IMR-90 (cell line): Measurements from ENCODE around the gene ARL4A. TPM values are rescaled to one million over a fixed set of nuclear protein-coding genes. Genes with fewer than 3 reads are reported as not detected.

ENCODE experiments used
- ATAC-seq: fragments of 200-7000 bp; cut with Tn5 transposase; 2 replicates; pipeline ENCODE4 v1.9.1; 2020; ENCODE audit warnings: low read depth, mild to moderate bottlenecking, moderate library complexity
- BruUV-seq: library from RNA; stranded (reverse); fragments of 400-500 nt; replicated peaks from 2 replicates; lab custom pipeline; 2021; lab: Mats Ljungman, UMichigan
- CTCF ChIA-PET: fragments of 300-600 bp; formaldehyde crosslinking; extraction: SDS; loops from one replicate; lab custom pipeline; 2021; ENCODE audit warnings: antibody characterized with exemption; lab: Yijun Ruan, JAX
- POLR2A ChIA-PET: fragments of 300-600 bp; sonication (Branson Sonifier 250); formaldehyde crosslinking; loops from one replicate; lab custom pipeline; 2022; ENCODE audit warnings: antibody characterized with exemption; ENCODE audit not compliant: unreplicated experiment; lab: Charles Lee
- DNase-seq: peaks from one replicate; pipeline ENCODE4 v3.0.0; 2013
- H2AFZ ChIP-seq: replicated peaks from 2 replicates; pipeline ENCODE3; 2013; ENCODE audit warnings: low read length, mild to moderate bottlenecking; ENCODE audit not compliant: poor library complexity
- H2AK5ac ChIP-seq: 2 replicates; pipeline ENCODE4 v1.6.1; 2013; ENCODE audit warnings: low read depth, low read length, inconsistent platforms
- H2AK9ac ChIP-seq: replicated peaks from 2 replicates; pipeline ENCODE3; 2013; ENCODE audit warnings: mild to moderate bottlenecking, low read depth, low read length, moderate library complexity; ENCODE audit not compliant: poor library complexity
- H2BK120ac ChIP-seq: 2 replicates; pipeline ENCODE4 v1.6.1; 2013; ENCODE audit warnings: low read depth, low read length, inconsistent platforms
- H2BK15ac ChIP-seq: 3 replicates; pipeline ENCODE4 v1.6.1; 2013; ENCODE audit warnings: low read depth, low read length, inconsistent platforms
- H2BK20ac ChIP-seq: 2 replicates; pipeline ENCODE4 v1.6.1; 2013; ENCODE audit warnings: low read depth, mild to moderate bottlenecking, inconsistent platforms, low read length, moderate library complexity
- H2BK5ac ChIP-seq: 2 replicates; pipeline ENCODE4 v1.6.1; 2013; ENCODE audit warnings: mild to moderate bottlenecking, low read depth, low read length, inconsistent platforms; ENCODE audit not compliant: poor library complexity, severe bottlenecking
- H3K14ac ChIP-seq: replicated peaks from 2 replicates; pipeline ENCODE4 v1.6.1; 2013; ENCODE audit warnings: low read depth, low read length, inconsistent platforms
- H3K18ac ChIP-seq: 2 replicates; pipeline ENCODE4 v1.6.1; 2013; ENCODE audit warnings: low read depth, low read length, control low read depth
- H3K23ac ChIP-seq: 2 replicates; pipeline ENCODE4 v1.6.1; 2013; ENCODE audit warnings: low read depth, low read length, inconsistent platforms
- H3K27ac ChIP-seq: 2 replicates; pipeline ENCODE4 v1.5.1; 2013; ENCODE audit warnings: mild to moderate bottlenecking, control low read depth, low read length; ENCODE audit not compliant: insufficient read depth
- H3K27me3 ChIP-seq: 2 replicates; pipeline ENCODE4 v1.6.1; 2013; ENCODE audit warnings: low read length; ENCODE audit not compliant: control insufficient read depth, insufficient read depth
- H3K36me3 ChIP-seq: 2 replicates; pipeline ENCODE4 v1.6.1; 2013; ENCODE audit warnings: low read length, mixed read lengths; ENCODE audit not compliant: control insufficient read depth, insufficient read depth
- H3K4ac ChIP-seq: 2 replicates; pipeline ENCODE4 v1.6.1; 2013; ENCODE audit warnings: low read depth, low read length, inconsistent platforms
- H3K4me1 ChIP-seq: 2 replicates; pipeline ENCODE4 v1.6.1; 2013; ENCODE audit warnings: low read length, mixed read lengths; ENCODE audit not compliant: control insufficient read depth, insufficient read depth
- H3K4me2 ChIP-seq: 2 replicates; pipeline ENCODE4 v1.6.1; 2013; ENCODE audit warnings: low read depth, mild to moderate bottlenecking, control low read depth, low read length, moderate library complexity
- H3K4me3 ChIP-seq: 2 replicates; pipeline ENCODE4 v1.5.1; 2013; ENCODE audit warnings: low read depth, mild to moderate bottlenecking, control low read depth, low read length, moderate library complexity; ENCODE audit not compliant: insufficient read depth
- H3K56ac ChIP-seq: 2 replicates; pipeline ENCODE4 v1.6.1; 2013; ENCODE audit warnings: low read length, inconsistent platforms; ENCODE audit not compliant: insufficient read depth; ENCODE audit errors: extremely low read depth
- H3K79me1 ChIP-seq, 2 experiments: 2 replicates each; pipeline ENCODE4 v1.6.1; 2013; ENCODE audit warnings: low read length in 2 of 2, inconsistent platforms in 1 of 2, low read depth in 1 of 2
- H3K9ac ChIP-seq: 2 replicates; pipeline ENCODE4 v1.6.1; 2013; ENCODE audit warnings: low read depth, low read length, control low read depth
- H3K9me1 ChIP-seq: 2 replicates; pipeline ENCODE4 v1.6.1; 2013; ENCODE audit warnings: low read length, inconsistent platforms; ENCODE audit not compliant: insufficient read depth
- H3K9me3 ChIP-seq: 2 replicates; pipeline ENCODE4 v1.6.1; 2013; ENCODE audit warnings: low read length; ENCODE audit not compliant: control insufficient read depth, insufficient read depth
- H4K20me1 ChIP-seq: 2 replicates; pipeline ENCODE4 v1.6.1; 2013; ENCODE audit warnings: low read length, inconsistent platforms; ENCODE audit not compliant: insufficient read depth
- H4K5ac ChIP-seq: 2 replicates; pipeline ENCODE4 v1.6.1; 2013; ENCODE audit warnings: mild to moderate bottlenecking, low read depth, low read length, control low read depth
- H4K8ac ChIP-seq, 2 experiments: 2 replicates each; pipeline ENCODE4 v1.6.1; 2013; ENCODE audit warnings: low read depth in 2 of 2, low read length in 2 of 2, control low read depth in 1 of 2, inconsistent platforms in 1 of 2
- H4K91ac ChIP-seq: 2 replicates; pipeline ENCODE4 v1.6.1; 2013; ENCODE audit warnings: low read depth, low read length, inconsistent platforms; ENCODE audit not compliant: insufficient read depth
- BHLHE40 ChIP-seq: fragments of 150-350 bp; IDR thresholded peaks from 2 replicates; pipeline ENCODE4 v1.6.1; 2016; ENCODE audit warnings: mild to moderate bottlenecking, low read depth, low read length
- CHD1 ChIP-seq: IDR thresholded peaks from 2 replicates; pipeline ENCODE4 v1.6.1; 2012; ENCODE audit warnings: low read depth, low read length, improper control_type of control experiment
- CTCF ChIP-seq: conservative IDR thresholded peaks from 2 replicates; pipeline ENCODE4 v1.5.1; 2012; ENCODE audit warnings: mild to moderate bottlenecking, low read depth, low read length, improper control_type of control experiment
- FOS ChIP-seq: fragments of 150-350 bp; IDR thresholded peaks from 2 replicates; pipeline ENCODE4 v1.6.1; 2016; ENCODE audit warnings: low read depth, low read length
- MAFK ChIP-seq: IDR thresholded peaks from 2 replicates; pipeline ENCODE4 v1.6.1; 2012; ENCODE audit warnings: low read depth, low read length, improper control_type of control experiment
- MXI1 ChIP-seq: IDR thresholded peaks from 2 replicates; pipeline ENCODE4 v1.6.1; 2012; ENCODE audit warnings: low read depth, mild to moderate bottlenecking, low read length, moderate library complexity, borderline replicate concordance
- NFE2L2 ChIP-seq: fragments of 150-350 bp; IDR thresholded peaks from 2 replicates; pipeline ENCODE4 v1.6.1; 2016; ENCODE audit warnings: low read depth, mild to moderate bottlenecking, low read length
- RAD21 ChIP-seq: IDR thresholded peaks from 2 replicates; pipeline ENCODE4 v1.6.1; 2012; ENCODE audit warnings: low read length, improper control_type of control experiment
- WGBS, 2 experiments: methylation state at CpG; one replicate each; pipeline versions ENCODE4 v1.1.5 to v1.1.7; 2013; ENCODE audit warnings: missing lambda C conversion rate in 2 of 2; ENCODE audit not compliant: insufficient read length in 1 of 2; ENCODE audit errors: extremely low coverage in 2 of 2; 5-methylcytosine and 5-hydroxymethylcytosine counted together
- dilution Hi-C: fragments of 300-500 bp; cut with HindIII; formaldehyde crosslinking; loops from one replicate; pipeline ENCODE4 v1.14.3; 2018; ENCODE audit warnings: low sequenced_read_pairs; ENCODE audit not compliant: unreplicated experiment
- in situ Hi-C: fragments of 300-500 bp; cut with MboI; formaldehyde crosslinking; loops from 3 replicates; pipeline ENCODE4 v1.14.3; 2019; ENCODE audit warnings: low sequenced_read_pairs, inconsistent platforms, mixed read lengths
- intact Hi-C: fragments of 100-400 bp; cut with micrococcal nuclease; formaldehyde crosslinking; loops from 2 replicates; pipeline ENCODE4 v1.10.0; 2022
- polyA plus RNA-seq, 3 experiments: library from polyadenylated mRNA; depleted of rRNA; stranded (reverse); fragments of >200 nt; gene quantifications; 2 replicates each; pipeline ENCODE4 v1.2.3, GENCODE V29; 2012; ENCODE audit warnings: low replicate concordance in 1 of 3
- total RNA-seq: library from RNA; depleted of rRNA; stranded (reverse); fragments of >200 nt; gene quantifications from 2 replicates; pipeline ENCODE4 v1.2.3, GENCODE V29; 2012

Gene ARL4A
- total and polyA plus RNA-seq, 2 of the 4 experiments (the other 2 are of a cell fraction): 13.7 to 22.4 TPM

GRCh38 chr7:12737373-12737772 is 49.9 kb downstream of the ARL4A start:
- intact Hi-C loops: no loop called here
- Histone ChIP-seq H3K56ac (no peak overlapping the region), H2AK5ac (peak overlapping the region; percentile 43; the same call in 1 of the 2 replicates), H3K4me2 (no peak overlapping the region), H2BK15ac (no peak overlapping the region), H3K9me1 (no peaks in the 10 kb centered on the region), H3K4me1 (no peaks in the 10 kb centered on the region), H4K5ac (no peak overlapping the region), H3K4me3 (no peak overlapping the region), H4K20me1 (no peaks in the 10 kb centered on the region), H2AFZ (no peak overlapping the region), H3K27ac (no peak overlapping the region), H3K18ac (no peak overlapping the region), H3K23ac (no peak overlapping the region), H3K4ac (no peak overlapping the region), H4K8ac (no peak overlapping the region), H3K36me3 (no peaks in the 10 kb centered on the region), H4K91ac (no peak overlapping the region), H2BK5ac (no peak overlapping the region), H2BK20ac (no peak overlapping the region), H3K14ac (no peak overlapping the region), H2AK9ac (no peak overlapping the region), H3K9ac (no peak overlapping the region), H3K27me3 (no peaks in the 10 kb centered on the region), H3K9me3 (no peaks in the 10 kb centered on the region), H2BK120ac (no peak overlapping the region), H3K79me1 (no peaks in the 10 kb centered on the region)
- ChIA-PET CTCF (no interaction called here), POLR2A (no interaction called here)
- dilution Hi-C loops: no loop called here
- no TSS peak for BruUV-seq
- ATAC-seq (no peak), DNase-seq (no peak)
- in situ Hi-C loops: no loop called here
- WGBS, 2 experiments: no CpG with 5 or more reads among the region's 1 CpG
- TF ChIP-seq NFE2L2: no peak
- no peak for TF ChIP-seq MAFK
- TF ChIP-seq BHLHE40: no peak
- no peak for TF ChIP-seq RAD21
- no peak for TF ChIP-seq CTCF
- TF ChIP-seq FOS: no peak
- TF ChIP-seq MXI1: no peak
- no peak for TF ChIP-seq CHD1
